H9 (cell line): ENCODE measurements around the gene C11orf24. TPM values are rescaled to one million over a fixed set of nuclear protein-coding genes. Genes with fewer than 3 reads are reported as not detected.

Source experiments
- DNase-seq: peaks from one replicate; pipeline ENCODE4 v3.0.0-alpha.2; 2017
- H2AFZ ChIP-seq: one replicate; pipeline ENCODE4 v1.6.1; 2013; ENCODE audit warnings: mild to moderate bottlenecking, low read length, control low read depth, moderate library complexity
- H2AK5ac ChIP-seq: 2 replicates; pipeline ENCODE4 v1.6.1; 2013; ENCODE audit warnings: low read length, control low read depth, mixed read lengths; ENCODE audit not compliant: insufficient read length
- H2BK120ac ChIP-seq: one replicate; pipeline ENCODE4 v1.6.1; 2013; ENCODE audit warnings: low read depth, mild to moderate bottlenecking, low read length, control low read depth, inconsistent platforms; ENCODE audit not compliant: poor library complexity, severe bottlenecking
- H2BK12ac ChIP-seq: 2 replicates; pipeline ENCODE4 v1.6.1; 2013; ENCODE audit warnings: low read length, control low read depth, mixed read lengths, low read depth; ENCODE audit not compliant: insufficient read length
- H2BK15ac ChIP-seq: 2 replicates; pipeline ENCODE4 v1.6.1; 2013; ENCODE audit warnings: low read depth, low read length, control low read depth
- H2BK20ac ChIP-seq: one replicate; pipeline ENCODE4 v1.6.1; 2013; ENCODE audit warnings: low read depth, mild to moderate bottlenecking, low read length, control low read depth, inconsistent platforms; ENCODE audit not compliant: poor library complexity, severe bottlenecking
- H2BK5ac ChIP-seq: 2 replicates; pipeline ENCODE4 v1.6.1; 2013; ENCODE audit warnings: low read length, control low read depth, mixed read lengths; ENCODE audit not compliant: insufficient read length
- H3K14ac ChIP-seq: 2 replicates; pipeline ENCODE4 v1.6.1; 2013; ENCODE audit warnings: low read length, control low read depth; ENCODE audit not compliant: insufficient read depth
- H3K18ac ChIP-seq: 2 replicates; pipeline ENCODE4 v1.6.1; 2013; ENCODE audit warnings: low read depth, mild to moderate bottlenecking, mixed read lengths, low read length, control low read depth; ENCODE audit not compliant: insufficient read length
- H3K23ac ChIP-seq: 2 replicates; pipeline ENCODE4 v1.6.1; 2013; ENCODE audit warnings: low read length, control low read depth, mixed read lengths, low read depth; ENCODE audit not compliant: insufficient read length
- H3K23me2 ChIP-seq: 2 replicates; pipeline ENCODE4 v1.6.1; 2013; ENCODE audit warnings: low read depth, mild to moderate bottlenecking, mixed read lengths, low read length, control low read depth; ENCODE audit not compliant: insufficient read length, poor library complexity, severe bottlenecking
- H3K27ac ChIP-seq: 2 replicates; pipeline ENCODE4 v1.5.1; 2013; ENCODE audit warnings: low read length, control low read depth, mixed read lengths, low read depth; ENCODE audit not compliant: insufficient read length
- H3K27me3 ChIP-seq: 2 replicates; pipeline ENCODE4 v1.6.1; 2013; ENCODE audit warnings: low read length, control low read depth, inconsistent platforms; ENCODE audit not compliant: insufficient read depth
- H3K4ac ChIP-seq: 2 replicates; pipeline ENCODE4 v1.6.1; 2013; ENCODE audit warnings: low read depth, mild to moderate bottlenecking, control low read depth, inconsistent platforms, low read length, moderate library complexity
- H3K4me1 ChIP-seq: 2 replicates; pipeline ENCODE4 v1.6.1; 2013; ENCODE audit warnings: low read length, control low read depth, inconsistent platforms; ENCODE audit not compliant: insufficient read depth
- H3K4me2 ChIP-seq: 2 replicates; pipeline ENCODE4 v1.6.1; 2013; ENCODE audit warnings: low read length, control low read depth, mixed read lengths; ENCODE audit not compliant: insufficient read length, insufficient read depth
- H3K56ac ChIP-seq: 2 replicates; pipeline ENCODE4 v1.6.1; 2013; ENCODE audit warnings: low read depth, mild to moderate bottlenecking, mixed read lengths, low read length, control low read depth; ENCODE audit not compliant: insufficient read length
- H3K79me1 ChIP-seq: 2 replicates; pipeline ENCODE4 v1.6.1; 2013; ENCODE audit warnings: low read depth, mild to moderate bottlenecking, moderate library complexity, low read length, control low read depth, inconsistent platforms; ENCODE audit not compliant: insufficient read depth, poor library complexity, severe bottlenecking
- H3K79me2 ChIP-seq: 2 replicates; pipeline ENCODE4 v1.6.1; 2013; ENCODE audit warnings: low read length, control low read depth, inconsistent platforms; ENCODE audit not compliant: insufficient read depth
- H3K9ac ChIP-seq: 2 replicates; pipeline ENCODE4 v1.6.1; 2013; ENCODE audit warnings: low read length, control low read depth, mixed read lengths; ENCODE audit not compliant: insufficient read length; ENCODE audit errors: extremely low read depth
- H3K9me3 ChIP-seq: one replicate; pipeline ENCODE4 v1.6.1; 2013; ENCODE audit warnings: low read depth, low read length, inconsistent platforms; ENCODE audit not compliant: control insufficient read depth
- H3T11ph ChIP-seq: one replicate; pipeline ENCODE4 v1.6.1; 2013; ENCODE audit warnings: mild to moderate bottlenecking, low read length, control low read depth, inconsistent platforms
- H4K20me1 ChIP-seq: one replicate; pipeline ENCODE4 v1.6.1; 2013; ENCODE audit not compliant: control insufficient read depth, insufficient read length, insufficient read depth
- H4K5ac ChIP-seq: 2 replicates; pipeline ENCODE4 v1.6.1; 2013; ENCODE audit warnings: low read depth, mild to moderate bottlenecking, mixed read lengths, low read length, control low read depth; ENCODE audit not compliant: insufficient read length
- H4K8ac ChIP-seq: replicated peaks from 2 replicates; pipeline ENCODE4 v1.6.1; 2013; ENCODE audit warnings: low read length, control low read depth, mixed read lengths, low read depth; ENCODE audit not compliant: insufficient read length
- H4K91ac ChIP-seq: 2 replicates; pipeline ENCODE4 v1.6.1; 2013; ENCODE audit warnings: low read depth, mild to moderate bottlenecking, moderate library complexity, mixed read lengths, low read length, control low read depth; ENCODE audit not compliant: insufficient read length
- H3K27ac Mint-ChIP-seq, 3 experiments: 2 replicates in 2 of 3; 3 replicates in 1 of 3; pipeline ENCODE4 v1.8.0; 2020 to 2021; ENCODE audit warnings: mixed read lengths in 3 of 3, mild to moderate bottlenecking in 1 of 3, moderate library complexity in 1 of 3
- H3K27me3 Mint-ChIP-seq: 2 replicates; pipeline ENCODE4 v1.8.0; 2021; ENCODE audit warnings: low read depth, mild to moderate bottlenecking, moderate library complexity, mixed read lengths
- H3K36me3 Mint-ChIP-seq, 3 experiments: 2 replicates in 2 of 3; 3 replicates in 1 of 3; pipeline ENCODE4 v1.8.0; 2020 to 2021; ENCODE audit warnings: low read depth in 3 of 3, mixed read lengths in 3 of 3; ENCODE audit not compliant: insufficient read depth in 1 of 3
- H3K4me1 Mint-ChIP-seq, 2 experiments: 2 replicates each; pipeline ENCODE4 v1.8.0; 2020; ENCODE audit warnings: mixed read lengths in 2 of 2
- H3K4me3 Mint-ChIP-seq, 2 experiments: 2 replicates in 1 of 2; 3 replicates in 1 of 2; pipeline ENCODE4 v1.8.0; 2020 to 2021; ENCODE audit warnings: mild to moderate bottlenecking in 2 of 2, mixed read lengths in 2 of 2, moderate library complexity in 1 of 2
- H3K9me3 Mint-ChIP-seq, 2 experiments: 2 replicates in 1 of 2; 3 replicates in 1 of 2; pipeline ENCODE4 v1.8.0; 2020; ENCODE audit warnings: mild to moderate bottlenecking in 2 of 2, mixed read lengths in 2 of 2, moderate library complexity in 1 of 2
- WGBS: extraction: QIAGEN DNeasy Blood & Tissue Kit; methylation state at CpG from one replicate; pipeline ENCODE4 v1.1.7; 2013; ENCODE audit warnings: missing lambda C conversion rate, low lambda C conversion rate, mixed read lengths; ENCODE audit not compliant: insufficient read length; ENCODE audit errors: extremely low coverage; 5-methylcytosine and 5-hydroxymethylcytosine counted together
- total RNA-seq: library from RNA; stranded (reverse); gene quantifications from 2 replicates; pipeline ENCODE4 v1.2.1, GENCODE V29; 2021
- TF ChIP-seq, protein P1 (sequence below): fragments of 200-600 bp; sonication (generic); conservative IDR thresholded peaks from 3 replicates; pipeline ENCODE4 v1.8.0; 2021; ENCODE audit warnings: antibody characterized with exemption, mild to moderate bottlenecking

The C11orf24 gene
- total RNA-seq, 1 experiment from 2014 or later = 46.8 TPM

DNA sequence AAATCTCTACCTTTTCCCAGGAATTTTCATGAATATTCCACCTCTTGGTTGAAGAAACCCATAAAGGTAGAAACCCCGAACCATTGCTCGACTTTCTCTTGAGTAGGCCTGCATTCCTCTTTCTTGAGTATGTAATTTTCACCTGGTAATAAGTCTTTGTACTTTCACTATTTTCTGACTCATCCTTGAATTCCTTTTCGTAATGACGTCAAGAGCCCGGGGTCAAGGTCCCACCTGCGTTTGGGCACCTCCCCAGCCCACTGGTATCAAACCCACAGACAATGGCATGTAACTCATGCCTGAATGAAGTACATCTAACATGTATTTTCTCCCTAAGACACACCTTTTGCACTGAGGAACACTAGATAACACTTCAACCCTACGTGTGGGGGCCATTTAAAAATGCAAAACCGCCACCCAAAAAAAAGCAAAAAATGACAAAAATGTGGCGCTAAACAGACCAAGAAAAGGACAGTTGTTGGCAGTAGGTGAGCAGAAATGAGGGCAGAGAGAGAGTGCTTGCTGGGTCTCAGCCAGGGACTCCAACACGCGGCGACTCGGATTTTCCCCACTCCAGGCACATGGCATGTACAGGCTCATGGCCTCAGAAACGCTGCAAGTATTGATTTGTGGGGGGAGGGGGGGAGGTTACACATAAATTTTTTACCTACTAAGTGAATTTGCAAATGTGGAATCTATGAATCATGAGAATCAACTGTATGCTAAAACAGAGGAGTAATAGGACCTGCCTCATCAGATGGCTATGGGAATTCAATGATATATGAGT is 4.1 kb upstream of the C11orf24 start:
- DNase-seq = no peak
- H2BK15ac ChIP-seq = no peak overlapping the region
- H3K14ac ChIP-seq = no peak overlapping the region
- no peak overlapping the region for H3K56ac ChIP-seq
- H3K4me1 Mint-ChIP-seq = peaks cover 9 to 12% of the 10 kb centered on the region in 2 experiments
- no peaks in the 10 kb centered on the region; the same call in 1 of the 2 replicates for H3K27me3 Mint-ChIP-seq
- H3K79me2 ChIP-seq = no peaks in the 10 kb centered on the region
- H2BK5ac ChIP-seq = no peak overlapping the region
- no peak overlapping the region for H3K4me3 Mint-ChIP-seq
- H2BK20ac ChIP-seq = no peak overlapping the region
- no peak overlapping the region for H3K27ac ChIP-seq
- H2AFZ ChIP-seq = no peak overlapping the region
- H3K27ac Mint-ChIP-seq = no peak overlapping the region; a peak in 2 of 7 replicates
- peaks cover 0 to 4% of the 10 kb centered on the region in 2 experiments; a peak in 1 of 5 replicates for H3K9me3 Mint-ChIP-seq
- H3T11ph ChIP-seq = no peak overlapping the region
- H4K8ac ChIP-seq = no peak overlapping the region
- H3K18ac ChIP-seq = no peak overlapping the region
- no peak overlapping the region for H3K23ac ChIP-seq
- H4K91ac ChIP-seq = no peak overlapping the region
- no peaks in the 10 kb centered on the region; a peak in 1 of 7 replicates for H3K36me3 Mint-ChIP-seq
- no CpG with 5 or more reads among the region's 14 CpGs for WGBS
- no peak overlapping the region for H2BK12ac ChIP-seq
- no peak overlapping the region for H3K4ac ChIP-seq
- TF ChIP-seq, protein P1, sequence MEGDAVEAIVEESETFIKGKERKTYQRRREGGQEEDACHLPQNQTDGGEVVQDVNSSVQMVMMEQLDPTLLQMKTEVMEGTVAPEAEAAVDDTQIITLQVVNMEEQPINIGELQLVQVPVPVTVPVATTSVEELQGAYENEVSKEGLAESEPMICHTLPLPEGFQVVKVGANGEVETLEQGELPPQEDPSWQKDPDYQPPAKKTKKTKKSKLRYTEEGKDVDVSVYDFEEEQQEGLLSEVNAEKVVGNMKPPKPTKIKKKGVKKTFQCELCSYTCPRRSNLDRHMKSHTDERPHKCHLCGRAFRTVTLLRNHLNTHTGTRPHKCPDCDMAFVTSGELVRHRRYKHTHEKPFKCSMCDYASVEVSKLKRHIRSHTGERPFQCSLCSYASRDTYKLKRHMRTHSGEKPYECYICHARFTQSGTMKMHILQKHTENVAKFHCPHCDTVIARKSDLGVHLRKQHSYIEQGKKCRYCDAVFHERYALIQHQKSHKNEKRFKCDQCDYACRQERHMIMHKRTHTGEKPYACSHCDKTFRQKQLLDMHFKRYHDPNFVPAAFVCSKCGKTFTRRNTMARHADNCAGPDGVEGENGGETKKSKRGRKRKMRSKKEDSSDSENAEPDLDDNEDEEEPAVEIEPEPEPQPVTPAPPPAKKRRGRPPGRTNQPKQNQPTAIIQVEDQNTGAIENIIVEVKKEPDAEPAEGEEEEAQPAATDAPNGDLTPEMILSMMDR = no peak
- H3K23me2 ChIP-seq = peaks cover 3% of the 10 kb centered on the region
- no peak overlapping the region for H2AK5ac ChIP-seq
- H3K79me1 ChIP-seq = no peaks in the 10 kb centered on the region
- H4K20me1 ChIP-seq = no peaks in the 10 kb centered on the region
- H2BK120ac ChIP-seq = no peak overlapping the region
- no peaks in the 10 kb centered on the region for H3K27me3 ChIP-seq
- no peaks in the 10 kb centered on the region for H3K9me3 ChIP-seq
- no peak overlapping the region for H4K5ac ChIP-seq
- H3K9ac ChIP-seq = no peak overlapping the region
- H3K4me2 ChIP-seq = no peak overlapping the region
- H3K4me1 ChIP-seq = no peaks in the 10 kb centered on the region
